ENCODE measurements around the gene PRKAG2. TPM values are rescaled to one million over a fixed set of nuclear protein-coding genes. Genes with fewer than 3 reads are reported as not detected.
"Not testable (repeated sequence)": the region's sequence is repeated elsewhere in the genome, so short reads cannot be mapped to it uniquely, and the experiment has no call there.

Gene PRKAG2
- total RNA-seq, 1 experiment from 2014 or later, result 24.2 TPM

DNA sequence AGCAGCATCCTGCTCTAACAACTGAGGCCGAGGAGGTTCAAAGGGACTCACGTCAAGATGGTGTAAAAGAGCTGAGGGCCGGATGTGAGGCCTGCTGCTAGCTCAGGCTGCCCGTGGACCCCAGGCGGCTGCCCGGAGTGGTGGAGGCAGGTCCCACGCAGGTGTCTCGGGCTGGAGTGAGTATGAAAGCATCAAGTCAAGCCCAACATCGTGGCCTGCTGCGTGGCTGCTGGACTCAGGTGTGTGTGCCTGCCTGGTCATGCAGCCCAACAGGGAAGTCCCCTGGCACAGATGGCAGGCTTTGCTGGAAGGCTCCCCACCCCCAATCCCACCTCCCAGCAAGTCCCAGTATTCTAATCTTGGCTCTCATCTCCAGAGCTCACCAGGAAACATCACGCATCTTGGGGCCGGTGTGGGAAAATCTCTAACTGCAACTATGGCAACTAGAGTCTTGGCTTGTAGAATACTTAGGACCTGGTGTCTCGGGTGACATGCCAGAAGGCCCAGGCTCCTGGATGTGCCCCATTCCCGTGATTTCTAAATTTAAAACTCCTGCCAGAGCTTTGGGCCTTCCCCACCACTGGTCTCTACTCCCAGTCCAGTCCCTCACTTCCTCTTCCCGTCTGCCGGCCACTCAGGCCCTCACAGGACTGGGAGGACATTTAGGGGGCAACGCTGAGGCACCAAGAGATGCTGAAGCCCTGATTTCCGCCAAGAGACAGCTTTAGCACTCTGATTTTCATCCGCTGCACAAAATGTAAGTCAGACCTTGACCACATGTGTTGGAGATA, 85.9 kb downstream of the PRKAG2 start:
- in situ Hi-C loops (cut with HindIII; ENCODE audit: low pct_unique_long_range_greater_than_20kb, low sequenced_read_pairs), result no loop called here
- DNase-seq (ENCODE audit: low read depth), result no peak

DNA sequence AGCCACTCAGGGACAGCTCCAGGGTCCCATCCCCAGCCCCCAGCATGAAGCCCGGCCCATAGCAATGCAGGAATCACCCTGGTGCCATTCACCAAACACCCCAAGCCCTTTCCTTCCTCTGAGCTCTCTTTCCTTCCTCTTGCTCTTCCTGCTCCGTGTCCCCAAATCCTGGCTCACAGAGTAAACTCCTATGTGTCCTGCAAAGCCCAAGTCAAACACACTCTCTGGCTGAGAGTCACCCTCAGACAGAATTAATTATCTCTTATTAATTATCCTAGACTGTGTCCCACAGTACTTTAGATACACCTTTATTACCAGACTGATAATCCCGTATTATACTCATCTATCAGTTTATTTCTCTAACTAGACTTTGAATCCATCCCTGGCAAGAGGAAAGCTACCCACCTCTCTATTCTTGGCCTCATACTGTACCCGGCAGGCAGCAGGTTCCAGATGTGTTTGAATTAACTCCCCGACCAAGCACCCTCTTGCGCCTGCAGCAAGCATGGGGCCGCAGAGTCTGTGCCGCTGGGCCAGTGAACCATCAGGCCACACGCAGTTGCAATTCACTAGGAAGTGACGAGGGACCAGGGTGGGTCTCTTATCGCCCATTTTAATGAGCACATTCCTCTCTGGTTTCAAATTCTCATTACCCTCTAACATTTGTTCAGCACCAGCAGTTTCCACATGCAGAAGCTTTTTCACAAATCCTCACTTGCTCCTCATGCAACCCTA, 86.7 kb downstream of the PRKAG2 start:
- in situ Hi-C loops (cut with HindIII; ENCODE audit: low pct_unique_long_range_greater_than_20kb, low sequenced_read_pairs), result no loop called here
- DNase-seq (ENCODE audit: low read depth), result no peak

DNA sequence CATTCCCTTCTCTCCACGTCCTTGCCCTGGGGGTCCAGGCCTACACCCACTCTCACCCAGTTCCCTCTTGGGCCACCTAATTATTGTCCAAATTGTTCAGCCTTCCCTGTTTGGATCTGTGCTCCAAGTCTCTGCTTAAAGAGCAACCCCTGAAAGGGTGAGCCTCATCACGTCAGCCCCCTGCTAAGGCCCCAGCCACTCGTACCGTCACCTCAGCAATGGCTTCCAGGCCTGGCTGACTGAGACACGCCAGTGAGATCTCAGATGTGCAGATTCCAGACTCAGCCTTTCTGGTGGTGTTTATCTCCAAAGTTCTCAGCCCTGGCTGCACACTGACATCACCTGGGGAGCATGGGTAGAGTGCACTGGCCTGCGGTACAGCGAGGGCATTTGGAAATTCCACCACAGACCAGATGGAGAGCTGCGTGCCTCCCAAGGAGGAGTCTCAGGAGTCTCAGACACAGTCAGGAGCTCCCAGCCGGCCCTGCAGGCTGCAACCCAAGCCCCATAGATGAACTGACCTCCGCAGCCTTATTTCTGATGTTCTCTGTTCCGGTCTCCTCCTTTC, 87.5 kb downstream of the PRKAG2 start:
- in situ Hi-C loops (cut with HindIII; ENCODE audit: low pct_unique_long_range_greater_than_20kb, low sequenced_read_pairs), result no loop called here
- no peak for DNase-seq (ENCODE audit: low read depth)

DNA sequence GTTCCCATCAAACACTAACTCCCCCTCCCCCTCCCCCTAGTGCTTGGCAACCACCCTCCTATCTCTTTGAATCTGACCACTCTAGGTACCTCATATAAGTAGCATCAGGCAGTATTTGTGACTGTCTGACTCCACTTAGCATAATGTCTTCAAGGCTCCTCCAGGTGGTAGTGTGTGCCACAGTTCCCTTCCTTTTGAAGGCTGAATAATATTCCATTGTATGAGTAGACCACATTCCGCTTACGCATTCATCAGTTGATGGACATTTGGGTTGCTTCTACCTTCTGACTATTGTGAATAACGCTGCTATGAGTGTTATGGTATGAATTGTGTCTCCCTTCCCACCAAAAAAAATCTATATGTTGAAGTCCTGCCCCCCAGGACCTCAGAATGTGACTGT, 89.6 kb downstream of the PRKAG2 start:
- no peak for DNase-seq (ENCODE audit: low read depth)
- in situ Hi-C loops (cut with HindIII; ENCODE audit: low pct_unique_long_range_greater_than_20kb, low sequenced_read_pairs), result no loop called here

DNA sequence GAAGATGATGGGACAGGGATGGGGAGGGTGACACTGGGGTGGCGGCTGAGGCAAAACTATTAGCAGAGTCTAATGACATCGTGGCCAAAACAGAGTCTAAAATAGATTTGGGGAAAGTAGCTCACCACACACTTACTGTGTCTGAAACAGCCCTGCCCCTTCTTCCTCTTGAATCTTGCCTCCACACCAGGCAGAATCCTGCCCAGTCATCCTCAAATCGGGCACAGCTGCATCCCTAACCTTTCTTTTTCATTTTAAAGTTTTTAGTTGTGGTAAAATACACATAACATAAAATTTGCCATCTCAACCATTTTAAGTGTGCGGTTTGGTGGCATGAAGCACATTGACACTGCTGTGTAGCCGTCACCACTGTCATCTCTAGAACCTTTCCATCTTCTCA, 90.0 kb downstream of the PRKAG2 start:
- in situ Hi-C loops (cut with HindIII; ENCODE audit: low pct_unique_long_range_greater_than_20kb, low sequenced_read_pairs), result no loop called here
- DNase-seq (ENCODE audit: low read depth), result no peak

DNA sequence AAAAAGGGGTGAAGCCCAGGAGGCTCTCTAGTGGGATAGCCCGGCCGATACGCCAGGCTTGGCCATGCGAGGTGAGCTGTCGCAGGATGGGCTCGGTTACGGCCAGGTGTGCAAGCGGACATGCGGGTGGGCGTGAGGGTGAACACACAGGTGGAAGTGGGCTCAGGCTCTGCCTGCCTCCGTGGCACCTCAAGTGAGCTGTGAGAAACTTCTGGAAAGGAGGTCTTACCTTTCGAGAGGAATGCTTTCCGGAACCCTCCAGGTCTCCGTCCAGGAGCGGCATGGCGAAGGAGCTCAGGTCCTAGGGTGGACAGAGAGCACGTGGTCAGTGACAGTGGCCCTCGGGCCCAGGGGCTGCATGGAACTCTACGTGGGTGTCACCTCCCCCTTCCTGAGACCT, 90.7 kb downstream of the PRKAG2 start:
- in situ Hi-C loops (cut with HindIII; ENCODE audit: low pct_unique_long_range_greater_than_20kb, low sequenced_read_pairs), result no loop called here
- DNase-seq (ENCODE audit: low read depth), result no peak

DNA sequence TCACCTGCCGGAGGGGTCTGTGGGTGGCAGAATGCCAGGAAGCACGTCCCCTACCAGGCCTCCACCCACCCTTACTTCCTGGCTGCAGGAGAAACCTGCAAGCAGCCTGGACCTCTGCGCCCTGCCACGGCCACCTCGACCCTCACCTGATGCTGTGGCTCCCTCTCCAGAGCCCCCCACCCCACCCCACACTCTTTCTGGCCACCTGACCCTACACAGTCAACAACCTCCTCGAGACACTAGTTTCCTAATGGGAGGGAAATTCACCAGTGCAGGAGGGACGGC, 91.3 kb downstream of the PRKAG2 start:
- in situ Hi-C loops (cut with HindIII; ENCODE audit: low pct_unique_long_range_greater_than_20kb, low sequenced_read_pairs), result no loop called here
- no peak for DNase-seq (ENCODE audit: low read depth)

DNA sequence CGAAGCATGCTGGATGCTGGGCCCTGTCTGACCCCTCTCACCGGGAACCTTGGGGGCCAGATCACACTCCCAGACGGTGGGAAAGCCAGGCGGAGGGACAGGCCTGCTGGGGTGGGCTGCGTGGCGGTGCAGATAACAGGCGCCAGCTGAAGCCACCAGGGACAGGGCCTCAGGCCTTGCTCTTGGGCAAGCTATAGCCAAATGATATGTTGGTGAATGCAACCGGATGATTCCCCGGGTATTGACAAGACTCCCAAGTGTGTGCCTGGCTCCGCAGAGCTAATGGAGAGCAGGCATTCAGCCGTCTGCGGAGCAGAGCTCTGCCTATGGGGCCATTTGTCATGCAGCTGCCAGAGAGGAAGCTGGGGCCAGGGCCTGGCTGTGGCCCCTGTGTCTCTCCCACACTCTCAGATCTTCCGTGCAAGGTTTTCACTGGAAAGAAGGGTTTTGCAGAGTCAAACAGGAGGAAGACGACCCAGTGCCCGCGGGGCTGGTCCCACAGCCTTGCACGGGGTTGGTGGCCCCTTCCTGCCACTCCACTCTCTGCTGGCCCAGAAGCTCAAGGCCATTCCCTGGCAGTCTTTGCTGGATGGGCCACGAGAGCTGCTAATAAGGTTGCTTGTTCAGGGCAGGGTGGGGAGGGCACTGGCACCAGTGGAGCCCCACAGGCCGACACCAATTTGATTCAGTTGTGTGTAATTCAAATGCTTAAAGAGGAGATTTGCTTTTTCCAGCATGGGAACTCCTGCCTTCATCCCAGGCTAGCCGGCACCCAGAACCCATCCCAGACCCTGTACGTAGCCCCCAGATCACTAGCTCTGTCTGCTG, 91.8 kb downstream of the PRKAG2 start:
- in situ Hi-C loops (cut with HindIII; ENCODE audit: low pct_unique_long_range_greater_than_20kb, low sequenced_read_pairs), result no loop called here

DNA sequence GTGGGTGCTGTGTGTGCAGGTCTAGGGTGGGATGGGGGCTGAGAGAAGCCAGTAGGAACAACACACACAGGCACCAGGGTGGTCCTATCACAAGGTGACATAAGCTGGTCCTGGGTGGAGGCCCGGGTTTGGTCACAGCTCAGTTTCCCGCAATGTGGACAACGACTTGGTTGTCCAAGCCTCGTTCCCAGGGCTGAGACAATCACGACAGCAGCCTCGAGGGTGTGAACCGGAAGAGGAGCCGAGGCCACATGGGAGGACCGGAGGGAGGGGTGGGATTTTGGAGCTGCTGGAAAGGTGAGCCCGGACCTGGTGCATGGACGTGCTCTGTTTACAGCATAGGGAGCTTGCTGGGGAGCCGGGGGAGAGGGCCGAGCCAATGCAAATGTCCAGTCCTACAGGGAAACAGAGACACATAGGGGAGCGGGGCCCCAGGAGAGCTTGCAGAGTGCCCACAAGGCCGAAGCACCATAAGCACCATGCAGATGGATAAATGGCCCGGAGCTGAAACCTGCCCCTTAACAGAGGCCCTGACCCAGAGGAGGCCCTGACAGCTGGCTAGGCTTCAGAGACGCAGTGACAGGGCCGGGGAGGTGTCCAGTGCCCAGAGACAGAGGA, 92.8 kb downstream of the PRKAG2 start:
- no peak for DNase-seq (ENCODE audit: low read depth)

More for the DNA sequence above, 91.8 kb downstream of the PRKAG2 start:
- DNase-seq (ENCODE audit: low read depth), result no peak

DNA sequence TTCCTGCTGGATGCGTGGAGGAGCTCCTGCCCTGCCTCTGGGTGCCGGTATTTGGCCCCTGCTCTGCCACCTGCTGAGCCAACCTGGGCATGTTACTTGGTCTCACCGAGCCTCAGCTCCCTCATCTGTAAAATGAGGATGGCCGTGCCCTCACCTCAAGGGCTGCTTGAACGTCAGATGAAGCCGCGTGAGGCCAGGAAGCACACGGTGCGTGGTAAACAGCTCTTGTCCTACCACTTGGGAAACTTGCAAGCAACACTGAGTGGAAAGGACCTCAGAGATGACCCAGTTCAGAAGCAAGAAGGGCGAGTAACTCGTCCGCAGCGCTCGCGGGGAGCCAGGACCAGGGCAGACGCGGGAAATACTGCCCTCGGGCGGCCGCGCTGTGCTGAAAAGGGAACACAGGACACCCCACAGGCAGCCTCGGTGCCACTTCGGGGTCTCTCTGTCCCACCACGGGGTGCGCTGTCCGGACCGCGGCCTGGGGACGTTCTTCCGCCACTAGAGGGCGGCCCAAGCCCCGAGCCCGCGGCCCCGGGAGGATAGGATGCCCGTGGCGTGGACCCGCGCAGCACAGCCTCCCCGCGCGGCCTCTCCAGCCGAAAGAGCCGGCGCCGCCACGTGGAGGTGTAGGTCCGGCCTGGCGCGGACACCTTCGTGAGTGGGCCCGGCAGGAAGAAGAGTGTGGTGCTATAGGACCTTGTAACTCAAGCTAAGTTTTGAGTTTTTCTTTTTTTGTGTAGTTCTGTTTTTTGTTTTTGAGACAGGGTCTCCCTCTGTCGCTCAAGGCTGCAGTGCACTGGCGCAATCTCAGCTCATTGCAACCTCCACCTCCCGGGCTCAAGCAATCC, 94.1 kb downstream of the PRKAG2 start:
- in situ Hi-C loops (cut with HindIII; ENCODE audit: low pct_unique_long_range_greater_than_20kb, low sequenced_read_pairs), result no loop called here
- DNase-seq (ENCODE audit: low read depth), result peak; percentile 51

More for the DNA sequence above, 92.8 kb downstream of the PRKAG2 start:
- in situ Hi-C loops (cut with HindIII; ENCODE audit: low pct_unique_long_range_greater_than_20kb, low sequenced_read_pairs), result no loop called here

DNA sequence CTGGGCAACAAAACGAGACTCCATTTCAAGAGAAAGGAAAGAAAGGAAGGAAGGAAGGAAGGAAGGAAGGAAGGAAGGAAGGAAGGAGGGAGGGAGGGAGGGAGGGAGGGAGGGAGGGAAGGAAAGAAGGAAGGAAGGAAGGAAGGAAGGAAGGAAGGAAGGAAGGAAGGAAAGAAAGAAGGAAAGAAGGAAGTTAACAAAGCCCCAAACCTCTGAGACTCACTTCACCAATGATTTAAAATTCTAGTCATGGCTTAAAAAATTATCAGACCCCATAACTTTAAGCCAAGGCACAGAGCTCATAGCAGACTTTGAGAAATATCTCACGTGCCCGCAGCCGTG, 94.7 kb downstream of the PRKAG2 start:
- in situ Hi-C loops (cut with HindIII; ENCODE audit: low pct_unique_long_range_greater_than_20kb, low sequenced_read_pairs); DNase-seq (ENCODE audit: low read depth): not testable (repeated sequence)

DNA sequence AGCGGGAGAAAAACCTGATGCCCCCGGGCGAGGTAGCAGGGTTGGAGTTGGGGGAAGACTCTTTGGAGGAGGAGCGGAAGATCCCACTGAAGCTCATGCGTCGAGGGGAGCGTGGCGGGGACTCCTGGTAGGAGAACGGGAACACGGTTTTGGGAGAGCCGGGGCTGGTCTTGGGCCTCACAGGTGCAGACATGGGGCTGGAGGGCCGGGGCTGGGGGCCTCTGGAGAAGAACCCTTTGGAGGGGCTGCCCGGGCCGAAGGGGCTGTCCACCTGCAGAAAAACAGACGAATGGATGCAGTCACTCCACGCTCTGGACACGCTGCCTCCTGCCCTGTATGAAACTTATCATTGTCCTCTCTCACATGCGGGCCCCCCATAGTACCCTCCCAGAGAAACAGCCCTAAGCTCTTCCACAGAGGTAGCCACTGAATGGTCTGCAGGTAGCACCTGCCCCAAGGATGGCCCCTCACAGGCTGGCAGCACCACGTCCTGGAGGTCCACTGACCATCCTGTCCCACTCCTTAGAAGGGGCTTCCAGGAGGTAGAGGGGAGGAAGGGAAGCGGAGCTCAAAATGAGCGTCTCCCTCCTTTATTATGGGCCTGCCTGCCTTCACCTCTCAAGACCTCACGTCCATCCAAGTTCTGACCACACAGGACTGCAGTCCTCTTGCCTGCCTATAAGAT, 95.6 kb downstream of the PRKAG2 start:
- DNase-seq (ENCODE audit: low read depth), result no peak
- in situ Hi-C loops (cut with HindIII; ENCODE audit: low pct_unique_long_range_greater_than_20kb, low sequenced_read_pairs), result no loop called here

DNA sequence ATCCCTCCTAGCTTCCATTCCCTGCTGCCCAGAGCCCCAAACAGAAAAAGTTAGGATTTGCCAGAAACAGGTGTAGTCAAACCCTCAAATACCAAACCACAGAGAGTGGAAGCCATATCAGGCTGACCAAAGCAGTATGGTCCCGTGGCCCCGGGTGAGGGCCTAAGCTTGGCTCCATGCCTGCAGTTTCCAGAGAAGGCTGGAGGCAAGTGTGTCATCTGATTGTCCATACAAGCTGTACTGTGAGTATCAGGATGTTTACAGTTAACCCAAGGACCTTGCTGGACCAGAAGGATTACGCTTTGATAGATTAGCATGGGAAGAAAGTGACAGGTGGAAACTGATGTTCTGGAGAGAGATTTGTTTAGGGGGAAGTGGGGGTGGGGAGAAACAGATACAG, 96.3 kb downstream of the PRKAG2 start:
- no peak for DNase-seq (ENCODE audit: low read depth)
- in situ Hi-C loops (cut with HindIII; ENCODE audit: low pct_unique_long_range_greater_than_20kb, low sequenced_read_pairs), result no loop called here

DNA sequence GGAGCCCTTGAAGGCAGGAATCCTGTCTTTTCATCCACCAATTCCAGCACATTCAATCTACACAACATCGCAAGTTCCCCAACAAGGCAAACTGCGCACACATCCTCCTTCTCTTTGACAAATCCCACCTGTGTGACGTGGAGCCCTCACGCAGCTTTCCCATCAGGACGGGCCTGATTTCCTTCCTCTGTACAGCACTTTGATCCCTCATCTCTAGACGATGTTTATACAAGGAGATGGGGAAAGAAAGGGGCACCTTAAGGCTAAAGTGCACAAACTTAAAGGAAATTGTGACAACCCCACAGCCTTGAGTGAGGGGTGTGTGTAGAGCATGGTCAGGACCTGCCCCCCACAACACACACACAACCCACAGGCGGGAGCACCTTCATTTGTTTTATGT, 97.2 kb downstream of the PRKAG2 start:
- in situ Hi-C loops (cut with HindIII; ENCODE audit: low pct_unique_long_range_greater_than_20kb, low sequenced_read_pairs), result no loop called here
- no peak for DNase-seq (ENCODE audit: low read depth)

DNA sequence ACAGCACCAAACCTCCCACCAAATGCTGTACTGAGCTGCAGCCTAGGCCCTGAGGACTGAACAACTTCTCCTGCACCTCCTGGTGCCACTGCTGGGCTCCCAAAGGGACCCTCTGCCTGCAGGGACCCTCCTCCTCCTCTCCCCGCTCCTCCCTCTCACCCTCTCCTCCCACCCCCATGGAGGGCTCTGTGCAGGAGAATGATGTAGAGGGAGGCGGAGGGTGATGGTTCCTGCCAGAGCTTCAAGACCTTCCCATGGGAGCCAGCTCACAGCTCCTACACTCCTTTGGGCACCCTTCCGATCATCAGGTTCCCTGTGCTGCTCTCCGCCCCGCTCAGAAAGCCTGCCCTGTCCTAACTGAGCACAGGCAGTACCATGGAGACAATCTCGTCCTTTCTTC, 97.7 kb downstream of the PRKAG2 start:
- no peak for DNase-seq (ENCODE audit: low read depth)
- in situ Hi-C loops (cut with HindIII; ENCODE audit: low pct_unique_long_range_greater_than_20kb, low sequenced_read_pairs), result no loop called here

DNA sequence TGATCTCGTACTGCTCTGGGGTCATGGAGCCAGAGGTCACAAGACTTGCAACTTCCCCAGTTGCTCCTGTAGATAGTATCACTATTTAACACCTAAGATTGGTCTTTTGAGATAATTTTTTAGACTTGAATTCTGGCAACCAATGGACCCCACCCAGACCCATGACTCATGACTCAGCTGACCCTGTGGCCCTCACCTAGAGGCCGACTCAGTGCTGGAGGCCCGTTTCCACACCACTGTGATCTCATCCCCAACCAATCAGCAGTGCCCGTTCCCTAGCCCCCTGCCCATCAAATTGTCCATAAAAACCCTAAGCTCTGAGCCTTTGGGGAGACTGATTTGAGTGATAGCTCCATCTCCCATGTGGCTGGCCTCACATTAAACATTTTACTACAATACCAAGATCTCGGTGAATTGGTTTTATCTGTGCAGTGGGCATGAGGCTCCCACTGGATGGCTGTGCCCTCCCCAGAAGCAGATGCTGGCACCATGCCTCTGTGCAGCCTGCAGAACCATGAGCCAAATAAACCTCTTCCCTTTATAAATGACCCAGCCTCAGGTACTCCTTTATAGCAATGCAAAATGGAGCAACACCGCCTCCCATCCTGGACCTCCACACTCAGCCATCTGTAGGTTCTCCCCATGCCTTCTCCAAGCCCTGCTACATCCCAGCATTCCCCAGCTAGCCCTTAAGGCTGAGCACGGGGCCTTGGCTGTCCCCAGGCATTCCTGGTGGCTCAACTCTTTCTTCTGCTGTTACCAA, 98.8 kb downstream of the PRKAG2 start:
- DNase-seq (ENCODE audit: low read depth), result no peak
- in situ Hi-C loops (cut with HindIII; ENCODE audit: low pct_unique_long_range_greater_than_20kb, low sequenced_read_pairs), result no loop called here

DNA sequence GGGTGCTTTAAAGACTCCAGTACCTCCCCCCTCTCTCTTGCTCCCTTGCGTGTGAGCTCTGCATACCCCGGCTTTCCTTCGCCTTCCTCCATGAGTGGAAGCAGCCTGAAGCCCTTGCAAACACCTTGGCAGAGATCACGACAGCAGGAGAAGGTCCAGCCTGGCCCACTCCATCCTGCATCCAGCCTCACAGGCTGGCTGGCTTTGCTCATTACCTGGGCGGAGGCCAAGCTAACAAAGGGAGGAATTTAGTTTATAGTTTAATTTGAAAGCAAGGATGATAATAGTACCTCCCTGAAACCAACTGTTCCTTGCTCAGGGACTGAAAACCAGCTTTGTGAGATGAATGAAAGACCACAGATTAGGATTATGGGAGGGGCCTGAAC, 99.4 kb downstream of the PRKAG2 start:
- in situ Hi-C loops (cut with HindIII; ENCODE audit: low pct_unique_long_range_greater_than_20kb, low sequenced_read_pairs), result no loop called here

More for the DNA sequence above, 99.4 kb downstream of the PRKAG2 start:
- DNase-seq (ENCODE audit: low read depth), result no peak

Data from Caki2 (cell line).